ENCODE measurements around the gene IL6ST. TPM values are rescaled to one million over a fixed set of nuclear protein-coding genes. Genes with fewer than 3 reads are reported as not detected.
A peak's percentile ranks its signal among the peaks of the same experiment; 100 is the strongest.
"Not testable (repeated sequence)": the region's sequence is repeated elsewhere in the genome, so short reads cannot be mapped to it uniquely, and the experiment has no call there.

The IL6ST gene
- total RNA-seq (2021) (39.8 and 42.2 TPM in 2 replicates), Bru-seq, nascent RNA (percentile 73 among the genes with signal in this experiment), BruChase-seq, experiment 1, labeled RNA remaining after a 2-hour chase (percentile 79 among the genes with signal in this experiment), BruChase-seq, experiment 2, labeled RNA remaining after a 6-hour chase (percentile 90 among the genes with signal in this experiment)
- long read RNA-seq, full-length matches to known transcripts, result 8 of 18 reads
- long read RNA-seq, partial matches to known transcripts, result 2 of 18 reads
- long read RNA-seq, other reads (novel, unspliced or antisense), result 8 of 18 reads

DNA sequence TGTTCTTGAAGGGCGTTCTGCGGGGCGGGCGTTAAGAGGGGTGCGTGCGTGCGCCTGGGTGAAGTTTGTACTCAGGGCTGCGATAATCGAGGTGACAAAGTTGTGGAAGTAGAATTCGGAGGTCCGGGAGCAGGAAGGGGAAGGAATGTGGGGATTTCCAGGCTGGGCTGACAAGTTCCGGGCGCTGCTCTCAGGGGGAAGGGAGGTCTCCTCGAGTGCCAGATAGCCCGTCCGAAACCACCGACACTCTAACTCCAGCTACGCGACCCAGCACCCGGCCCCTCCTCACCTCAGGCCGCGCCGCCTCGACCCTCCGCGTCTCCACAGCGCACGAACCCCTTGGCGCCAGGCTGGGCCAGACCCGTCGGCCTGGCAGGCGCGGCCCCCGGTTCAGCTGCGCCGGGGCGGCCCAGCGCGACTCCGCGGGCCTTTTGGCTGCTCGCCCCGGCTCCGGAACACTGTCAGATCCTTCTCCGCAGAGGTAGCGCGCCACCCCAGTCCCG is at the start of gene IL6ST:
TSS of gene IL6ST (minus strand) at position 469 of the 503 bp plus-strand sequence. CDS start 18,685 bp downstream, outside the sequence.
- ChIA-PET CTCF (no interaction called here), POLR2A (ENCODE audit: low non-redundant PET) (interaction anchor here (0.6 kb wide), 1 partner anchor 92 kb away, joined by 6 read pairs; no protein-coding TSS in a partner anchor)
- Histone ChIP-seq H3K4me3 (ENCODE audit: low read depth, low read length, poor library complexity, severe bottlenecking) (peak within 1 kb of the TSS; percentile 78), H3K27ac (ENCODE audit: low read depth, low read length, poor library complexity, severe bottlenecking) (peak within 1 kb of the TSS; percentile 95), H3K9me3 (ENCODE audit: low read depth, low read length, poor library complexity, severe bottlenecking) (no peaks in the 10 kb centered on the region), H3K4me1 (ENCODE audit: insufficient read depth, low read length, poor library complexity, severe bottlenecking) (peaks cover 13% of the 10 kb centered on the region), H3K27me3 (replicated peaks; ENCODE audit: insufficient read depth, low read depth, low read length, poor library complexity) (no peaks in the 10 kb centered on the region), H3K36me3 (ENCODE audit: insufficient read depth, low read length, poor library complexity, severe bottlenecking) (no peaks in the 10 kb centered on the region)
- peak; percentile 64 for DNase-seq (ENCODE audit: low spot score)
- TF ChIP-seq CTCF (conservative IDR thresholded peaks at IDR 0.05; ENCODE audit: low read depth, low read length), result 0 out of 2 replicates have a peak, but pooled peaks have one; percentile 10
- TF ChIP-seq EZH2 (IDR thresholded peaks at IDR 0.05; ENCODE audit: borderline replicate concordance, low read depth, low read length, poor library complexity, severe bottlenecking), result no peak
- BruUV-seq (replicated peaks), result no TSS peak
- intact Hi-C loops (cut with micrococcal nuclease; ENCODE audit: unreplicated experiment), result no loop called here

DNA sequence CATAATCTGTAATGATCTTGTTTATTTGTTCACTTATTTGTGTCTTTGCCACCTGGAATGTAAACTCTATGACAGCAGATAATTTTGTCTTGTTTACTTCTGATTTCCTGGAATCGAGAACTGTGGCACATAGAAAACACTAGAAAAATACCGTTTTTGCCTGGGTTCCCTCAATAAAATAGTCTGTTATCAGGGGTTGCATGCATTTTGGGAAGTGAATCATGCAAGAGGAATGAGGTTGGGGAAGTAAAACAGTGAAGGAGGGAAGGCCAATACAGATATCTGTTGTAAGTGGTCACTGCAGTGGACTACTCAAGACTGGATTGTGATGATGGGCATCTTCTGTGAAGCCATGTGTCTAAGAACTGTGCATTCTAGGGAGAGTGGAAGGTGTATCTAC is 45.2 kb upstream of the IL6ST start:
- POLR2A ChIA-PET (ENCODE audit: low non-redundant PET), result no interaction called here
- TF ChIP-seq EZH2 (IDR thresholded peaks at IDR 0.05; ENCODE audit: borderline replicate concordance, low read depth, low read length, poor library complexity, severe bottlenecking) (no peak), CTCF (conservative IDR thresholded peaks at IDR 0.05; ENCODE audit: low read depth, low read length) (no peak)
- no TSS peak for BruUV-seq (replicated peaks)
- Histone ChIP-seq H3K9me3 (ENCODE audit: low read depth, low read length, poor library complexity, severe bottlenecking) (no peaks in the 10 kb centered on the region), H3K36me3 (ENCODE audit: insufficient read depth, low read length, poor library complexity, severe bottlenecking) (no peaks in the 10 kb centered on the region), H3K4me3 (ENCODE audit: low read depth, low read length, poor library complexity, severe bottlenecking) (no peak overlapping the region), H3K27me3 (replicated peaks; ENCODE audit: insufficient read depth, low read depth, low read length, poor library complexity) (no peaks in the 10 kb centered on the region), H3K27ac (ENCODE audit: low read depth, low read length, poor library complexity, severe bottlenecking) (no peak overlapping the region), H3K4me1 (ENCODE audit: insufficient read depth, low read length, poor library complexity, severe bottlenecking) (no peaks in the 10 kb centered on the region)
- intact Hi-C loops (cut with micrococcal nuclease; ENCODE audit: unreplicated experiment), result no loop called here
- CTCF ChIA-PET, result no interaction called here
- DNase-seq (ENCODE audit: low spot score), result no peak

DNA sequence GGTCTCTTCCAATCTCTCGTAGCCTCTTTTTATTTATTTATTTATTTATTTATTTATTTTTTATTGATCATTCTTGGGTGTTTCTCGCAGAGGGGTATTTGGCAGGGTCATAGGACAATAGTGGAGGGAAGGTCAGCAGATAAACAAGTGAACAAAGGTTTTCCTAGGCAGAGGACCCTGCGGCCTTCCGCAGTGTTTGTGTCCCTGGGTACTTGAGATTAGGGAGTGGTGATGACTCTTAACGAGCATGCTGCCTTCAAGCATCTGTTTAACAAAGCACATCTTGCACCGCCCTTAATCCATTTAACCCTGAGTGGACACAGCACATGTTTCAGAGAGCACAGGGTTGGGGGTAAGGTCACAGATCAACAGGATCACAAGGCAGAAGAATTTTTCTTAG is 43.4 kb upstream of the IL6ST start:
- H3K27ac ChIP-seq (ENCODE audit: low read depth, low read length, poor library complexity, severe bottlenecking); H3K4me3 ChIP-seq (ENCODE audit: low read depth, low read length, poor library complexity, severe bottlenecking); H3K36me3 ChIP-seq (ENCODE audit: insufficient read depth, low read length, poor library complexity, severe bottlenecking); POLR2A ChIA-PET (ENCODE audit: low non-redundant PET); H3K4me1 ChIP-seq (ENCODE audit: insufficient read depth, low read length, poor library complexity, severe bottlenecking); BruUV-seq (replicated peaks); H3K27me3 ChIP-seq (replicated peaks; ENCODE audit: insufficient read depth, low read depth, low read length, poor library complexity); DNase-seq (ENCODE audit: low spot score); CTCF ChIA-PET; H3K9me3 ChIP-seq (ENCODE audit: low read depth, low read length, poor library complexity, severe bottlenecking); intact Hi-C loops (cut with micrococcal nuclease; ENCODE audit: unreplicated experiment): not testable (repeated sequence)

All from A673 (cell line).